ENCODE results near the gene FRMD1. TPM values are rescaled to one million over a fixed set of nuclear protein-coding genes. Genes with fewer than 3 reads are reported as not detected.

Gene FRMD1
- total and polyA plus RNA-seq, 8 donors = 0.02 to 0.15 TPM; not detected in 6

DNA sequence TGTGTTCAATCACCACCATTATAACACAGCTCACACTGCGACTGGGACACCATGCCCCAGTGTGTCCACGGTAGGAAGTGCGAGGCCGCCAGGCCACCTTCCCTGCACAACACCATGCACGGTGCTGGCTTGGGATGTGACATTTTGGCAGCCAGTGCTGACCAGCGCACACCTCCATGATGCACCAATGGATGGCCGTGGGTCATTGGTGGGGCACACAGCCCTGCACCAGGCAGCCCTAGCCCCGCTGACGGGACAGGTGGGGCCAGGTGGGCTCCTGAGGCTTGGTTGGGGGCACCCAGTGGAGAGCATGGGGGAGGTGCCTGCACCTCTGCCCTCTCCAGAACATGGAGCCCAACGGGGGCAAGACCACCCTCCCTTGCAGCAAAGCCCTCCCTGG is 18.2 kb upstream of the FRMD1 start:
- WGBS, 2 donors = 91 to 93% methylated on average over 9 to 10 of the region's 10 CpGs
- no peak for TF ChIP-seq CTCF (IDR thresholded peaks at IDR 0.05)
- H3K4me3 ChIP-seq = no peak overlapping the region
- H3K27ac ChIP-seq = peak overlapping the region in 1 of 4 donors; percentile 44
- intact Hi-C loops (cut with DNase I) = no loop called here
- peak in 2 of 6 donors; percentile 56 to 75 for DNase-seq
- no peaks in the 10 kb centered on the region for H3K27me3 ChIP-seq
- no peak for FAIRE-seq
- peaks cover 6 to 18% (median 11%) of the 10 kb centered on the region in 3 donors for H3K4me1 ChIP-seq
- no peaks in the 10 kb centered on the region for H3K36me3 ChIP-seq
- no peaks in the 10 kb centered on the region for H3K9me3 ChIP-seq
- ATAC-seq = peak in 2 of 4 donors; percentile 2 to 3

DNA sequence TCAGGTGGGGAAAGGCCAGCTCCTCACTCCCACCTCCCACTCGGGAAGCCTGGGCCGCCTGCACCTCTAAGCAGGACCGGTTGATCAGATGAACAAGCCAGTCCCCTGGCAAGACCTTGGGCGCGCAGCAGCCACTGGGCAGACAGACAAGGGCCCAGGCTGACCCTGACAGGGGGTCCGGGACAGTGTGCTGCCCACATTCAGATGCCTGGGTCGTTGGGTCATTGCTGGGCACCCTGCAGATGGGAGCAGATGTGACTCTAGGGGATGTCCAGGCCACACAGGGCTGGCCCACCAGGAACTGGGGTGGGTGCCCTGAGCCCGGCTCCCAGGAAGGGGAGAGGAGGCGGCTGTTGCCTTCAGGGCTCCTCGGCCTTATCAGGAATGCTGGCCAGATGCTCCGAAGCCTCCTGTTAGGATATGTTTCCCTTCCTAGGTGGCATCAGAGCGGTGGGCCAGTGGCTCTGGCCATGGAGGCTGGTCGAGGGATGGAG is 17.3 kb upstream of the FRMD1 start:
- no peak overlapping the region for H3K4me3 ChIP-seq
- no peak for TF ChIP-seq CTCF (IDR thresholded peaks at IDR 0.05)
- intact Hi-C loops (cut with DNase I) = no loop called here
- FAIRE-seq (no peak), ATAC-seq (no peak), DNase-seq (peak in 2 of 6 donors; percentile 49 to 74)
- H3K27ac ChIP-seq = no peak overlapping the region
- no peaks in the 10 kb centered on the region for H3K27me3 ChIP-seq
- H3K9me3 ChIP-seq = no peaks in the 10 kb centered on the region
- 64 to 73% methylated on average over 13 of the region's 13 CpGs for WGBS, 2 donors
- no peaks in the 10 kb centered on the region for H3K36me3 ChIP-seq
- H3K4me1 ChIP-seq = peaks cover 6 to 17% (median 11%) of the 10 kb centered on the region in 3 donors

DNA sequence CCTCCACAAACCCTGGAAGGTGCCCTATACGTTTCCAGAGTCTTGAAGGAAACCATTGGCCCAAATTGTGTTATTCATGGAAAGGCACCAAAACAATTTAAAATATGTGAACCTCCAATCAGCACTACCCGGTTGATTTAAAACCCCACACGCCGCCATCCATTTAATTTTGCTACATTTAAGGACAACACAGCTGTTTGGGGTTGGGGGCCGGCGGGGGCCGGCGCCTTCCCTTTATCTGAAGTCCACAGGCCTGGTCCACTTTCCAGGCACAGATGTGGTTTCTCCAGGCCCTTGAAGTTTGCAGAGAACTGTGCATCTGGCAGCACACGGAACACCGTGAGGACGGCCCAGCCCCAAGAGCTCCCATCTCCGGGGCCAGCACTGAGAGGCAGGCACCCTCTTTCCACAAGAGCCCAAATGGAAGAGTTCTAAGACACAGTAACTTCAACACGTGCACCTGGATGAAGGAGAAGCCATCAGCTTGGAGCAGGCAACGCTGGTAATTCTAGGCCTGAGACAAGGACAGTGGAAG is 16.8 kb upstream of the FRMD1 start:
- H3K4me1 ChIP-seq = peaks cover 6 to 17% (median 11%) of the 10 kb centered on the region in 3 donors
- intact Hi-C loops (cut with DNase I) = no loop called here
- peak in 1 of 6 donors; percentile 38 for DNase-seq
- WGBS, 2 donors = 64 to 75% methylated on average over 14 of the region's 14 CpGs
- no peaks in the 10 kb centered on the region for H3K27me3 ChIP-seq
- no peaks in the 10 kb centered on the region for H3K36me3 ChIP-seq
- no peak for TF ChIP-seq CTCF (IDR thresholded peaks at IDR 0.05)
- no peak overlapping the region for H3K4me3 ChIP-seq
- H3K9me3 ChIP-seq = no peaks in the 10 kb centered on the region
- no peak for ATAC-seq
- FAIRE-seq = no peak
- no peak overlapping the region for H3K27ac ChIP-seq

- no peak for ATAC-seq
- intact Hi-C loops (cut with DNase I) = no loop called here
- Histone ChIP-seq H3K36me3 (no peaks in the 10 kb centered on the region), H3K27ac (no peak overlapping the region), H3K4me1 (peaks cover 6 to 17% (median 11%) of the 10 kb centered on the region in 3 donors), H3K27me3 (no peaks in the 10 kb centered on the region), H3K9me3 (no peaks in the 10 kb centered on the region), H3K4me3 (no peak overlapping the region)
- WGBS, 2 donors = 94 to 95% methylated on average over 17 of the region's 17 CpGs
- TF ChIP-seq CTCF (IDR thresholded peaks at IDR 0.05) = no peak
- FAIRE-seq = no peak
- peak in 2 of 6 donors; percentile 54 to 62 for DNase-seq
These were observed 16.2 kb upstream of the FRMD1 start for GRCh38 chr6:168095171-168095691.

- 86 to 97% methylated on average over 11 of the region's 11 CpGs for WGBS, 2 donors
- ATAC-seq (no peak), FAIRE-seq (no peak), DNase-seq (peak in 2 of 6 donors; percentile 28 to 30)
- H3K27me3 ChIP-seq = no peaks in the 10 kb centered on the region
- peaks cover 6 to 14% (median 11%) of the 10 kb centered on the region in 3 donors for H3K4me1 ChIP-seq
- H3K9me3 ChIP-seq = no peaks in the 10 kb centered on the region
- intact Hi-C loops (cut with DNase I) = no loop called here
- H3K27ac ChIP-seq = no peak overlapping the region
- TF ChIP-seq CTCF (IDR thresholded peaks at IDR 0.05) = no peak
- H3K4me3 ChIP-seq = no peak overlapping the region
- no peaks in the 10 kb centered on the region for H3K36me3 ChIP-seq
These were observed 14.6 kb upstream of the FRMD1 start for GRCh38 chr6:168093634-168094033.

Data from pancreas (tissue), 10 donors.